Esophagus (tissue), 2 donors: ENCODE results near the gene SNRK. TPM values are rescaled to one million over a fixed set of nuclear protein-coding genes. Genes with fewer than 3 reads are reported as not detected.

Experiments used
- H3K27ac ChIP-seq, 2 donors: one replicate each; pipeline ENCODE4 v1.5.1; 2013; ENCODE audit warnings: low read depth in 2 of 2, mild to moderate bottlenecking in 2 of 2, inconsistent platforms in 1 of 2, low read length in 1 of 2, moderate library complexity in 1 of 2
- H3K27me3 ChIP-seq, 2 donors: one replicate each; pipeline ENCODE4 v1.6.1; 2013; ENCODE audit warnings: low read length in 2 of 2, control low read depth in 1 of 2, mild to moderate bottlenecking in 1 of 2; ENCODE audit not compliant: insufficient read depth in 2 of 2, control insufficient read depth in 1 of 2
- H3K36me3 ChIP-seq, 2 donors: one replicate each; pipeline ENCODE4 v1.6.1; 2013; ENCODE audit warnings: low read length in 1 of 2; ENCODE audit not compliant: control insufficient read depth in 2 of 2, insufficient read depth in 2 of 2
- H3K4me1 ChIP-seq, 2 donors: one replicate each; pipeline ENCODE4 v1.6.1; 2013; ENCODE audit warnings: low read length in 1 of 2; ENCODE audit not compliant: control insufficient read depth in 2 of 2, insufficient read depth in 2 of 2
- H3K4me3 ChIP-seq, 2 donors: one replicate each; pipeline ENCODE4 v1.5.1; 2013; ENCODE audit warnings: low read length in 2 of 2, mild to moderate bottlenecking in 2 of 2, low read depth in 1 of 2, moderate library complexity in 1 of 2
- H3K9me3 ChIP-seq, 2 donors: one replicate each; pipeline ENCODE4 v1.6.1; 2013; ENCODE audit warnings: mild to moderate bottlenecking in 2 of 2, low read depth in 1 of 2, low read length in 1 of 2, moderate library complexity in 1 of 2; ENCODE audit not compliant: control insufficient read depth in 2 of 2, insufficient read depth in 1 of 2
- WGBS, 2 donors: extraction: QIAGEN DNeasy Blood & Tissue Kit; methylation state at CpG; one replicate each; pipeline ENCODE4 v1.1.7; 2013; 5-methylcytosine and 5-hydroxymethylcytosine counted together
- polyA plus RNA-seq, 2 donors: library from polyadenylated mRNA; stranded (reverse); fragments of 200-250 nt; gene quantifications; one replicate each; pipeline ENCODE4 v1.2.3, GENCODE V29; 2013
- donor health status: healthy with polysubstance abuse.
- donor health status: Bipolar disorder and iron deficiency.

The SNRK gene
- polyA plus RNA-seq, 2 donors = 11.1 to 11.3 TPM

- Histone ChIP-seq H3K9me3 (no peaks in the 10 kb centered on the region), H3K36me3 (no peaks in the 10 kb centered on the region), H3K4me1 (peaks cover 0 to 4% of the 10 kb centered on the region in 2 donors), H3K4me3 (no peak overlapping the region), H3K27me3 (no peaks in the 10 kb centered on the region), H3K27ac (no peak overlapping the region)
- 0% methylated on average over 1 of the region's 1 CpG for WGBS, 2 donors
These were observed 10.2 kb downstream of the SNRK start for GRCh38 chr3:43296565-43296964.

GRCh38 chr3:43298292-43298691 lies 12.0 kb downstream of the SNRK start:
- 83 to 91% methylated on average over 2 of the region's 2 CpGs for WGBS, 2 donors
- Histone ChIP-seq H3K27me3 (no peaks in the 10 kb centered on the region), H3K9me3 (no peaks in the 10 kb centered on the region), H3K4me1 (peaks cover 0 to 4% of the 10 kb centered on the region in 2 donors), H3K36me3 (no peaks in the 10 kb centered on the region), H3K27ac (no peak overlapping the region), H3K4me3 (no peak overlapping the region)

GRCh38 chr3:43298761-43299160 lies 12.4 kb downstream of the SNRK start:
- no peak overlapping the region for H3K4me3 ChIP-seq
- H3K36me3 ChIP-seq = no peaks in the 10 kb centered on the region
- H3K9me3 ChIP-seq = no peaks in the 10 kb centered on the region
- no peak overlapping the region for H3K27ac ChIP-seq
- H3K27me3 ChIP-seq = no peaks in the 10 kb centered on the region
- H3K4me1 ChIP-seq = peaks cover 0 to 4% of the 10 kb centered on the region in 2 donors
- WGBS, 2 donors = 61 to 69% methylated on average over 4 of the region's 4 CpGs

- H3K27me3 ChIP-seq = no peaks in the 10 kb centered on the region
- H3K9me3 ChIP-seq = no peaks in the 10 kb centered on the region
- no peak overlapping the region for H3K4me3 ChIP-seq
- H3K27ac ChIP-seq = no peak overlapping the region
- H3K4me1 ChIP-seq = peaks cover 0 to 4% of the 10 kb centered on the region in 2 donors
- H3K36me3 ChIP-seq = no peaks in the 10 kb centered on the region
- WGBS, 2 donors = 61 to 74% methylated on average over 1 of the region's 1 CpG
These were observed 16.0 kb downstream of the SNRK start for GRCh38 chr3:43302116-43302880.

GRCh38 chr3:43304126-43304525 lies 17.8 kb downstream of the SNRK start:
- Histone ChIP-seq H3K36me3 (no peaks in the 10 kb centered on the region), H3K4me3 (no peak overlapping the region)
- 67 to 83% methylated on average over 3 of the region's 3 CpGs for WGBS, 2 donors

GRCh38 chr3:43307226-43307625 lies 20.9 kb downstream of the SNRK start:
- H3K4me3 ChIP-seq = no peak overlapping the region
- H3K4me1 ChIP-seq = no peaks in the 10 kb centered on the region
- H3K9me3 ChIP-seq = no peaks in the 10 kb centered on the region
- H3K36me3 ChIP-seq = peaks cover 0 to 3% of the 10 kb centered on the region in 2 donors
- WGBS, 2 donors = 95% methylated on average over 3 of the region's 3 CpGs
- H3K27me3 ChIP-seq = no peaks in the 10 kb centered on the region
- no peak overlapping the region for H3K27ac ChIP-seq

More at GRCh38 chr3:43304126-43304525, 17.8 kb downstream of the SNRK start:
- H3K4me1 ChIP-seq = no peaks in the 10 kb centered on the region
- H3K9me3 ChIP-seq = no peaks in the 10 kb centered on the region
- H3K27me3 ChIP-seq = no peaks in the 10 kb centered on the region
- H3K27ac ChIP-seq = no peak overlapping the region

- WGBS, 2 donors = 66 to 80% methylated on average over 2 of the region's 2 CpGs
- H3K27ac ChIP-seq = no peak overlapping the region
- peaks cover 0 to 3% of the 10 kb centered on the region in 2 donors for H3K36me3 ChIP-seq
- no peaks in the 10 kb centered on the region for H3K9me3 ChIP-seq
- H3K27me3 ChIP-seq = no peaks in the 10 kb centered on the region
- H3K4me3 ChIP-seq = no peak overlapping the region
- H3K4me1 ChIP-seq = no peaks in the 10 kb centered on the region
These were observed 21.3 kb downstream of the SNRK start for GRCh38 chr3:43307649-43308048.

- no peaks in the 10 kb centered on the region for H3K9me3 ChIP-seq
- WGBS, 2 donors = 92 to 95% methylated on average over 12 of the region's 12 CpGs
- no peaks in the 10 kb centered on the region for H3K4me1 ChIP-seq
- no peak overlapping the region for H3K27ac ChIP-seq
- no peak overlapping the region for H3K4me3 ChIP-seq
- peaks cover 0 to 3% of the 10 kb centered on the region in 2 donors for H3K36me3 ChIP-seq
- no peaks in the 10 kb centered on the region for H3K27me3 ChIP-seq
These were observed 23.3 kb downstream of the SNRK start for GRCh38 chr3:43309372-43310305.

GRCh38 chr3:43316783-43317460 lies 30.6 kb downstream of the SNRK start:
- 80% methylated on average over 4 of the region's 4 CpGs for WGBS, 2 donors
- no peak overlapping the region for H3K4me3 ChIP-seq
- H3K27ac ChIP-seq = no peak overlapping the region
- no peaks in the 10 kb centered on the region for H3K9me3 ChIP-seq
- H3K27me3 ChIP-seq = no peaks in the 10 kb centered on the region
- no peaks in the 10 kb centered on the region for H3K36me3 ChIP-seq
- H3K4me1 ChIP-seq = no peaks in the 10 kb centered on the region
